GF-D8 (cell line): ENCODE measurements around the gene IL1RAPL2.

Experiments used
- DNase-seq: peaks from one replicate; lab custom pipeline; 2025; lab: John Stamatoyannopoulos, UW

The IL1RAPL2 gene

DNA sequence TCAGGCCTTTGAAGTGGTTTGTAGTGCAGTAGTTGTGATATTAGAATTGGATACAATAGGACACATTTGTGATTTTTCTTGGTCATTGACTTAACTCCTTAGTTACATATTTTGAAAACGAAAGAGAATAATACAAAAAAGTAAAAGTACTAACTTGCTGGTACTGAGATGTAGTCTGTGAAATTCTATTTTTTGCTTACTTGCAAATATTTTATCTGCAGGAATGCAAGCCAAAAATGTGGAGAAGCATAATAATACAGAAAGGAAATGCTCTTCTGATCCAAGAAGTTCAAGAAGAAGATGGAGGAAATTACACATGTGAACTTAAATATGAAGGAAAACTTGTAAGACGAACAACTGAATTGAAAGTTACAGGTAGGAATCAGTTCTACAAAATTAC is 701.2 kb downstream of the IL1RAPL2 start:
- DNase-seq: no peak

DNA sequence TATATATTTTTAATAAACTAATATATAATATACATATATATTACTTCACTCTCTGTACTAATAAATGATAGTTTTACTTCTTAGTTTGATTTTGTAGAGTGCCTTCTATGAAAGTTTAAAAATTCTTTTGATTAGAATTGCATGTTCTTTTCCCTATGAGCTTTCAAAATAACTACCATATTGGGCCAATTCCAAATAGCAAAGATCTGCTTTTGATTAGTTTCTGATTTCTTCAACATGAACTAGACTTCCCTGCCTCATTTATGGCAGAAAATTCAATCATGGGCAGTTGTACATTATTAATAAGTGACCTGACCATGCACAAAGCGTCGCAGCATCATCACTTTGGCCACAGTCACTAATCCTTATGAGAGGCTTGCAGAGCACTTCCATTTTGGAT is 703.4 kb downstream of the IL1RAPL2 start:
- DNase-seq: no peak

DNA sequence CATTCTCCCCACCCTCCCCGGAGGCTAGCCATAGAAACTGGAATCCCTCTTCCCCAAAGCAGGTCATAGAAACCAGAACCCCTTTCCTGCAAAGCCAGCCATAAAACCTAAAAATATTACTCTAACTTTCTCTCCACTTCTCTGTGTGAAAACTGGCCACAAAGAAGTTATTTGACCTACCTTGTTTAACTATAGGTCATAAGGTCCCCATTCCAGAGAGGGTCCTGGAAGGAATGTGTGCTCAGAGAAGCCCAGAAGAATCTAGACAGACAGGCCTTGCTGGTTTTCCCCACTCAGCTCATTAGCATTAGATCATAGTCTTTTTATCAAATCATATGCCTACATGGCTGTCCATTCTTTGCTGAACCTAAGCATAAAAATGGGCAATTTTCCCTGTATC is 707.3 kb downstream of the IL1RAPL2 start:
- DNase-seq: no peak

DNA sequence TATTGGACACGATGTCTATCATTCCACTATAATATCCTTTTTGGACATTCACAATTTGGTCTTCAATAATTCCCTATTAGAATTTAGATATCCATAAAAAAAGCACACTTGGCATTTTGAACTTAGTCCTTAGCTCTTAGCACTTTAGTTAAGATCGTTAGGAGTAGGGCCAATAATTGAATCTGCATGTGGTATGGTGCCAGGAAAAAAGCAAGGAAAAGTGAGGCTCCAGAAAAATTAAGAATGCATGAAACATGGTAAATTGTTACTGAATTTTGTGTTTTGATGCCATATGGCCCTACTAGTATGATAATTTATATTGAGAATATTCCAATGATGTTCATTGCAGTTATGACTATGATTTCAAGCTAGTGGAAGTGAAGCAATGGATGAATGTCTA is 708.1 kb downstream of the IL1RAPL2 start:
- no peak for DNase-seq

DNA sequence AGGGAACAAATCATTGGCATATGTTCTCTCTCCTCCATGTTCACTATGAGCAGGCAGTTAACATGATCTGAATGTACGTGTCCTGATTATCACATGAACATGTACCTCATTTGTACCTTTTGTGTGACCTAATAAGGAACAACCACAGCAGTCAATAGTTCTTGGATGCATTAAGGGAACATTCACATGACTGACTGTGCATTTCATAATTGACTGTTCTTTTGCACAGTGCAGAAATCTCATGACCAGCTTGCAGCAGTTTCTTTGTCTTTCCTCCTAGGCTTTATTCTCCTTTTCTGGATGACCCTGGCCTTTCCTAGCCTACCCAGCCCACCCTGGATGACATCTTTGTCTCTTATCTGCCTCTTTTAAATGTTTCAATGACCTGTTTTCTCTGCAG is 711.1 kb downstream of the IL1RAPL2 start:
- no peak for DNase-seq

DNA sequence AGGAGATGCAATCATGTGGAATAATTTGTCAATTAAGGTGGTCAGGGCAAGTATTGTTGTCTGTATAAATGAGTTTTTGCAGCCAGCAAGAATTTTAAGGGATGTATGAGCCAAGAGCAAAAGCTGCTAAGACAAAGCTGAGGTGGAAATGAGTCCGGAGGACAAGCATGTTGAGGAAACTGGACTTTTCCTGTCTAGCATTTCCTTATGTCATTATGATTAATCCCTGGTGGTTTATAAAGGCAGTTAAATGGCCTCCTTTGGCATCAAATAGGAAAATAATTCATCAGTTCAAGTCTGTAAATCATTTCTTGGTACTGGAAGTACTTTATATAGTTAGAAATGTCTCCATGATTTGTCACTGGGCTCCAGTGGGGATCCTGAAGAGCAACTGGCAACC is 716.1 kb downstream of the IL1RAPL2 start:
- DNase-seq: no peak

DNA sequence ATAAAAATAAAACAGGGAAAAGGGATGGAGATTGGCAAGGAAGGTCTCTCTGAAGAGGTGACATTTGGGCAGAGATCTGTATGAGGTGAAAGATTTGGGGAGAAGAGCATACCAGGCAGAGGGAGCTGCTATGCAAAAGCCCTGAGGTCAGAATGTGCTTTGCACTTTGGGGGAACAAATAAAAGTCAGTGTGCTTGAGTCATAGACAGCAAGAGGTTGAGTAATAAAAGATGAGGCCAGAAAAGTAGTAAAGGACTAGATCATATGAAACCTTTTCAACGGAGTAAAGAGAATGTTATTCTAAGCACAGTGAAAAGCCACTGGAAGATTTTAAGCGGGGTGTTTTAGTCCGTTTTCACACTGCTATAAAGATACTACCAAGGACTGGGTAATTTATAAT is 731.0 kb downstream of the IL1RAPL2 start:
- DNase-seq: no peak

DNA sequence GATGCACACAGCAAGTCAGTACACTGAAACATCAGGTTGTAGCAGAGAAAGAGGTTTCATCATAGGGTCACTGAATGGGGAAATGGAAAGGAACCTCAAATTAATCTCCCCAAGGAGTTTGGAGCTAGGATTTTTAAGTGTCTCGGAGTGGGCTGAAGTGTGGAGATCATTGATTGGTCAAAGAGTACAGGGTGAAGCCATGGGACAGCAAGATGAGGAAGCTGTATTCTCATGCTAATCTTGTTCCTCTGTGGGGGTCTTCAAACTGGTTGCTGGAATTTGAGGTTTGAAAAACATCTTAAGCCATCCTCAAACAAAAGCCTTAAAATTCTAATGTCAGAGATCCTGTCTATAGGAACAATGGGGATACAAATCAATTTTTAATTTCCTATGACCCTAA is 733.3 kb downstream of the IL1RAPL2 start:
- no peak for DNase-seq

DNA sequence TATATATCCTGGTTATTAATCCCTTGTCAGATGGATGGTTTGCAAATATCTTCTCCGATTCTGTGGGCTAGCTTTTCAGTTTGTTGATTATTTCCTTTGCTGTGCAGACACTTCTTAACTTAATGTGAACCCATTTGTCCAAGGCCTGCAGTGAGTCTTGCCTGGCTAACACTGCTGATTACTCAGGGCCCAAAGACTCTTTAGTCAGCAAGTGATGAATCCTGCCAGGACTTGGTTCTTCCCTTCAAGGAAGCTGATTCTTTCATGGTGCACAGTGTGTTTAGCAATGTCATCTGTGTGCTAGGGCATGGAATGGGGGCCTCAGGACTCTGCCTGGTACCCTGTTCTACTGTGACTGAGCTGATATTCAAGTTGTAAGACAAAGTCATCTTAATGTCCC is 736.2 kb downstream of the IL1RAPL2 start:
- no peak for DNase-seq

DNA sequence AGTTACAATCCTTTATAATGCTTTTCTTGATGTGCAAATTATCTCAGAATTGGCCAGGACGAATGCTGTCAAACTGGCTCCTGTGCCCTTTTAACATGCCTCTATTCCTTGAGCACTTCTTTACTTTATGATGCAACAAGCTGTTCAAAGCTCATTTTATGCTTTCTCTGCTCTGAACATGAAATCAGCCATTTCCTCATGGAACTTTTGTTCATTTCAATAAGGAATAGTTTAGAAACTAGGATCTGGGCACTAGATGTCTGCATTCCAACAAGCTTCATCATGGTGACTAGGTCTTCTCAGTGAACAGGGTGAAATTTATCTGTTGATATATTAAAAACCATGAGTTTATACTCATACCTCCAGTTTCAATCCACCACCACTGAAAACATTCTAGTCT is 741.8 kb downstream of the IL1RAPL2 start:
- no peak for DNase-seq

DNA sequence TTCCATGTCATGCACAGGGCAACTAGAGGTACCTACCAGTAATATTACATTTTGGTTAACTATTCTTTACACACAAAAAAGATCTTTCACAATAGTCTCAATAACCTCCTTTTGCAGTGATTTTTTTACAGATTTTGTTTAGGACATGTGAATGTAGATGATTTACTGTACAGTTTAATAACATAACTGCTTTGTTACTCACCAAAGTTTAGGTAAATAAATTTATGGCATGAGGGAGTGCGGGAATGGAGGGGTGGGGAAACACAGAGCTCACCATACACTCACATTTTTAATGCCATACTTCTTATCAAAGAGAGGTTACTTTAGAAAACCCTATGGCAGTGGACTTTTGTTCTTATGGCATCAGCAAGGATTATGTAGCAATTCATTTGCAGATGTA is 747.6 kb downstream of the IL1RAPL2 start:
- no peak for DNase-seq

DNA sequence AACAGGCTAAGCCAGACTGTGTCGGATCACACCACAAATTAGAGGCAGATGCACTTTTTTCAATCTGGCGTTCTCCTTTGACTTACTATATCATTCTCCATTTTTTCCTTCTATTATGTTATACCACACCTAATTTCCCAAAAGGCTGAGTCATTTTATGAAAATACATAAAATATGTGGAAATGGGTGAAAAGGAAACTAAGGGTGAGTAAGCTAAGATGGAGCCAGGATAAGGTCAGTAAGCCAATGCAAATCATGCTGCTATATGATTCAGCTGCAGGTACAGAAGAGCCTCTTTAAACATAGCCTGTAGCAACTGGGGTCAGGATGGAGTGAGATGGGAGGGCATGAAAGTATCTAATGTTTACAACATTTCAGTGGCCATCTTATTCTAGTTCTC is 748.5 kb downstream of the IL1RAPL2 start:
- no peak for DNase-seq

DNA sequence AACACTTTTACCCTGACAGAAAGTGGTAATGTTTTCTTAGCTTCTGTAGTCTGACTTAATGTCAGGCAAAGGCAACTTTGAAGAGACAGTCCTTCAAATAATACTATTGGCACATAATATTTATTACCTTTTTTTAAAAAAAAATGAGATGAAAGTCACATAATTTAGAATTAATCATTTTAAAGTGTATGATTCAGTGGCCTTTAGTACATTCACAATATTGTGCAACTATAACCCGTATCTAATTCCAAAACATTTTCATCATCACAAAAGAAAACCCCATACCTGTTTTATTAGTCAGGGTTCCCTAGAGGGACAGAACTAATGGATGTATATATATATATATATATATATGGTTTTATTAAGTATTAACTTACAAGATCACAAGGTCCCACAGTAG is 749.2 kb downstream of the IL1RAPL2 start:
- no peak for DNase-seq

DNA sequence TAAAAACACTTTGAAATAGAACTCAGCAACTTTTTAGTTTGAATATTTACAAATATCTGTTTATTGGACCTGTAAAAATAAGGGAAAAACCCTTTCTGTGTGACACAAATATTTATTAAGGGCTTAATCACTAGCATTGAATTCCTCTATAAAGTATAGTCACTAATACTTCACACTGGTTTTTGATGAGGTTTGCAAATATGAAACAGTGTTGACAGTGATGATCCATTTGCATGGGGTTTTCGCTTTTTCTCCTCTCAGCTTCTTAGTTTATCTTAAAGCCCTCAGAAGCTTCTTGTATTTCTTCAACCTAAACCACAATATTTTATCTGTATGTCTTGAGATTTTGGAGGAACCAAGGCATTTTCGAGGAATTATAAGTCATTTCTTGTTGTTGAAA is 751.1 kb downstream of the IL1RAPL2 start:
- DNase-seq: no peak

DNA sequence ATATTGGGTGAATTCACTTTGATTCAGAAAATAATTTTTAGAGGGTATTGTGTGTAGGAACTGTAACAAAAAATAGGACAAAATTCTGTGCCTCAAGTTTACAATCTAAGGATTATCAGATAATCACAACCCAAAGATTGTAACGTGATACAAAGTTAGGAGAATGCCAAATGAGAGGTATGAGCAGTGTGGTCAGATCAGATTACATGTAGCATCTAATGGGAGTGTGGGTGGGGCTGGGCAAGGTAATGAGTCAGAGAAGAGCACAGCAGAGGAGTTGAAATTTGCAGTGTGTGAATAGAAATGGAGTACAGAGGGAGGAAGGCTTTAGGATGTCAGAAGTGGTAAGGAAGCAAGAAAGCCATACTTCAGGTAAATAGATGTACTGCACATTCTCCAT is 757.9 kb downstream of the IL1RAPL2 start:
- no peak for DNase-seq

DNA sequence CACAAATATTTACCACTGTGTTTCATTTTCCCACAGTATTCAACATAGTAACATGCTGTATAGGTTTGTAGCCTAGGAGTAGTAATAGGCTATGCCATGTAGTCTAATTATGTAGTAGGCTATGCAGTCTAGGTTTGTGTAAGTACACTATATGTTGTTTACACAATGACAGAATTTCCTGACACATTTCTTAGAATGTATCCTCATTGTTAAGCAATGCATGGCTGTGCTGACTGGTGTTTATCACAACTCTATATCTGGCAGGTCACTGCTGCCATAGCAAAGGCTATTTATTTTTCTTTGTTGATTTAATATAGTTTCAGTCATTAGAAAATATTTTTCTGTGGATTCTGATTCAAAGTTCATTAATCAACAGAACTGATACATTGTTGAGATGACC is 762.8 kb downstream of the IL1RAPL2 start:
- no peak for DNase-seq

DNA sequence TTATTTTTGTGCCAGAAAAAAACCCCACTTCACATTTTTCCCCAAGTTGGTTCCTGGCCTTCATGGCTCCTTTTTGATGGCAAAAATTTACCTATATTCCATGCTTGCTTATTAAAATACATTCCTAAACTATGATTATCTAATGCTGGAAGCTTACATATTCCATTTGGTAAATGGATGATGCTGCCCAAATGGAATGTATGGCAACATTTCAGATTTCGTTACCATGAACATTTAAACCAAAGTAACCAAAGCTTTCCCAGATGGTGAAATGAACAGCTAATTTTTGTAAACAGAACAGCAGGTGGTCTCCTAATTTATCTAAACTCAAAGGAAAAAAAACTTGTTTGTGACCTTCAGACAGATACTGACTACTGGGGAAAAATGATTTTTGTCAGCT is 765.2 kb downstream of the IL1RAPL2 start:
- DNase-seq: no peak

DNA sequence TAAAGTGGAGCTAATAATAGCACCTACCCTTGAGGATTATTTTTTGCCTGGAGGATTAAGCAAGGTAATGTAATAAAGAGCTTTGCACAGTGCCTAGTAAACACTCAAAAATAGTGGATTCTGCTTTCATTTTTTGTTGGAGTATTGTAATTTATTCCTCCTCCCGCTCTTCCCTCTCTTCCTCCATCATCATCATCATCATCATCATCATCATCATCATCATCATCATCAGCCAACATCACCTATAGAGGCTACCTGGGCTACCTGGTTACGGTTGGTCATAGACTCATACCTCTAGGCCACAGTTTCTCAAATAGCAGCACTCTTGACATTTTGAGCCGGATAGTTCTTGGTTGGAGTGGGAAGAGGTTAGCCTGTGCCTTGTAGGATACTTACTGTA is 781.4 kb downstream of the IL1RAPL2 start:
- no peak for DNase-seq

DNA sequence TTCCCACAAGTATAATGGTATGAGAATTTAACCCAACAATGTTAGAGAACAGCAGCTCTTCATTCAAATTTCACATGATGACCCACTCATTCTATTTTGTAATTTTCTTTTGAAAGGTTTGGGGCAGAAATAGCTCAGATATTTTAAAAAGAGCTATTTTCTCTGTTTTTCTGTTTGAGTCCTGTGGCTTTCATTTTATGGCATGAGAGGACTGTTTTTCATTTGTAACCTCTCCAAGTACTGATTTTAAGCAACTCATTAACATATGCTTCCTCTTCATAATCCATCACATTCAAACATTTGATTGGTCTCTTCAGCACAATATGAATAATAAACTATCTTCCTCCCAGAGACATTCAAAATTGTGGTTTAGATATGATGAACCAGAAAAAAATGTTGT is 783.5 kb downstream of the IL1RAPL2 start:
- DNase-seq: no peak

DNA sequence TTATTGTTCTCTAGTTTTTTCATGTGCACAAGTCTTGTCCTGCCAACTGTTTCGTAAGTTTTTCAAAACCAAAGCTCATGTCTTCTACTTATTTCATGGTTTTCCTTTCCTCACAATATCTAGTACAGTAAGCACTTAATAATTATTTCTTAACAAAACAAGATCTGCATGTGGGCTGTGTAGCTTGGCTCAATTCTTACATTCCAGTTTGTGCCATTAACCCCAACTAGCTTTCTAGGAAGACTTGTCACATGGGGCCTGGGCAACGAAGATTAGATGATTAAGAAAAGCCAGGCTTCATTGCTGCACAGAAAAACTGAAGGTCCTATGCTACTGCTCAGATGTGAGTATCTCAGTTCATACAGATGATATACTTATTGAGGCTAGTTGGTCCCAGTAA is 809.8 kb downstream of the IL1RAPL2 start:
- no peak for DNase-seq

DNA sequence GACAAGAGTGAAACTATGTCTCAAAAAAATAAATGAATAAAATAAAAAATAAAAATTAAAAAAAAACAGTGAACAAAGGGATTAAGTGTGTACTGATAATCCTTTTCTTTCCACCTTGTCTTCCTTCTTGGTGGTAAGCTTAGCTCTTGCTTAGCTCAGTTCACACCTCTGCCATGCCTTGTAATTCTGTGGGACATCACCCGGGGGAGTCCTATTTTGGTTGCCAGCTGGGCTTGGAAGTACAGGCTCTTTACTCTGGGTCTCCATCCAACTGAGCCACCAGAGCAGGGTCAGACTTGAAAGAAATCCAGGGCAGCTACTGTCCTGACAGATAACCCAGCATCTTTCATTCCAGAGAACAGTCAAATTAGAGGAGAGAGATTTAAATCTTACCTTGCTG is 858.7 kb downstream of the IL1RAPL2 start:
- no peak for DNase-seq

DNA sequence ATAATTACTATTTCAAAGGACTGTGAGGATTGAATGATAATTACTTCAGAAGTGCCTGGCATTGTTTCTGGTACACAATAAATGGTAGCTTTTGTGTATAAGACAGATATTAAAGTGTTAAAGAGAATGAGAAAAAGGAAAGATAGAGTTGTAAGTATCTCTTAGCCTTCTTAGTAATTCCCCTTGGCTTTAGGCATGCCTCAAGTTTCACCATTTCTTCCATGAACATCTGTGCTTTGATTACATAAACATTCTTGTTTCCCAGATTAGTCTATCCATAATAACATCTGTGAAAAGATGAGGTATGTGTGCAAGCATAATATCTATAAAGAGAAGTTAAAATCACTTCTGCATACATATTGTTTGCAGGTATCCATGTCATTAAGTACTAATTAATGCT is 885.4 kb downstream of the IL1RAPL2 start:
- DNase-seq: no peak

DNA sequence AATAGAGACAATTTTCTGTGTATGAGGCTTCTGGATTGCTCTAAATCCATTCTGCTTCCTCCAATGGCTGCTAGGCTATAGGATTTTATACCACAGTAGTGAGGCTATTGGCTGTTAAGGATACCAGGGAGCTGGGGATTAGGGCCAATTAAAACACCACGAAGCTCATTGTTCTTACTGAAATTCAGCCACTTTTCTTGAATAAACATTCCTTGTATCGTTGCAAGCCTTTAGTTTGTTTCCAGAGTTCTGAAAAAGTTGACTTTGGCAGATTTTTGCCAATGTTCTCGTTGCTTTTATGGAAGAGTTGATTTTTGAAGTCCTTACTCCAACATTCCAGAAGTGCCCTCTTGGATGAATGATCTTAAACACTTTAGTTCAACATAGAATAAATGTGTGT is 892.8 kb downstream of the IL1RAPL2 start:
- no peak for DNase-seq

DNA sequence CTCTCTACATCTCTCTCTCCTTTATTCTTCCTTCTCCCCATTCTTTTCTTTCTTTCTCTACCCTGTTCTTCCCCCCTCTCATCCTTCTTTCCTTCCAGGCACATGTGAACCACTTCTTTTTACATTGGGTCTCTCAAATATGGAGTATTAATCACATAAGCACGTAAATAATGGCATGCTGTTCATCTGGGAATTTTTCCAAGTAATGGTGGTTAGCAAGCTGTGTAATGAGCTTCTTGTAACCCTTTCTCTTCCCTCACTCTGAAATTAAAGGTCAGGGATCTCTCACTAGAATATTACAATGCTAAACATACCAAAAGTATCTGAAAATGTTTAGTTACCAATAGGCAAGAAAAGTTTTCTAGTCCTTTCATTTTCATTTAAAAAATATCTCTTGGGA is 894.4 kb downstream of the IL1RAPL2 start:
- no peak for DNase-seq

DNA sequence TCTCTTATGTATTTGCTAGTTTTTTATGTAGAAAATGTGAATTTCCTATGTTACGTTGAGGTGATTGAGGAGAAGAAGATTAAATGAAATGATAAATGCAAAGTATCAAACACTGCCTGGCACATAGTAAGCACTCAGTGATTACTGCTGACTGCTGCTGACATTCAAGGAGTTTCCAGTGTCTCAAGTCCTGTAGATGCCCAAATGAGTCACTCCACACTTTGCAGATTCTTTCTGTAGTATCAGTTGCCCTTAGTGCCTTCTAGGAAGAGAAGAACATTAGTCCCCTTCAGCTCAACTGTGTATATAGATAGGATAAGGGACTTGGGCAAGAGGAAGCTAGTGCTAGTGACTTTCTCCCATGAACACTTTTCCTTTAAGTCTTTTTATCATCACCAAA is 895.0 kb downstream of the IL1RAPL2 start:
- DNase-seq: no peak
